GM21717 (cell line): ENCODE results near the gene HIPK2.
A peak's percentile ranks its signal among the peaks of the same experiment; 100 is the strongest.

Experiments used
- ATAC-seq: cut with Tn5 transposase; IDR thresholded peaks from one replicate; pipeline ENCODE4 v1.9.1; 2021; ENCODE audit warnings: mild to moderate bottlenecking, moderate library complexity; ENCODE audit not compliant: unreplicated experiment

HIPK2 gene

DNA sequence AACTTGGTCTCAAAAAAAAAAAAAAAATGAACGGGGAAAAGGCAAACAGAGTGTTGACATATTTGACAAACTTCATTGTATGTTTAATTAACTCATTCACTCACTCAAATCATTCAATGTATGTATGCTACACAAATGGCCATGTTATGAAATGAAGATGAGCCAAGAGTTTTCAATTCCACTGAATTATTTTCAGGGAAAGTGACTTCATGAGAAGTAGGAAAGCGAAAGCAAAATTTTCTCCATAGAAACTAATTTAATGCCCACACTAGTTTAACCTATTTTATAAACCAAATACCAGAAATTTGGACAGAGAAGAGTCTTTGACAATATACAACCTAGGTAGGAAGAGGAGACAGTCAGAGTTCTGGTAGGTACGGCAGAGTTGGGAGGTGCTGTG, 119.5 kb downstream of the HIPK2 start:
- ATAC-seq = no peak

DNA sequence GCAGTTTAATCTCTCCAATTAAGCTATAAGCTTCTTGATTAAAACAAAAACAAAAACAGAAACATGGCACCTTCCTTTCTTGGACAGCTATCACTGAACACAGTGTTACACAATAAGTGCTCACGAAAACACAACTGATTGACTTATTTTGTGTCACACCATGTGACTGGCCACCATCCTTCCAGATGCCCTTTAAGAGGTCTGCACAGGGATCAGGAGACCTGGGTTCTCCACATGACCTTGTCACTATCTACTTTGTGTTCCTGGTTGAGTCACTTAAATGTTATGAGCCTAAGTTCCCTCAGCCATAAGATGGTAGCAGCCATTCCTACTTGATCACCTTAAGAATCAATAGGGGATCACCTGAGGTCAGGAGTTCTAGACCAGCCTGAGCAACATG, 120.1 kb downstream of the HIPK2 start:
- ATAC-seq = no peak

DNA sequence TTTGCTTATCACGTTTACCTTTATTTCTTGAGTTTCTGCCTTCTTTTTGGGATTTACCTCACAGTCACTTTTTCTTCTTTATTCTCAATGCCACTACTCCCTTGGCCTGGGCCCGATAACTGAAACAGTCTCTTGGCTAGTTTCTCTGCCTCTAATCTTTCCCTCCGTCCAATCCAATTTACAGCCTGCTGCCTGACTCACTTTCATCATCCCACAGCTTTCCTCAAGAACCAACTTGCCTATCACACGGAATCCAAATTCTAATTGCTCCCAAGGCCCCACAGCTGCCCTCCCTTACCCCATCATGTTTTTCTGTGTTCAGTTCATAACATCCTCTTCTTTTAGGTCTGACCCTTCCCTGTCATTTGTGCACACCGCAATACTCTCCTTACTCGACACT, 121.4 kb downstream of the HIPK2 start:
- ATAC-seq = no peak

DNA sequence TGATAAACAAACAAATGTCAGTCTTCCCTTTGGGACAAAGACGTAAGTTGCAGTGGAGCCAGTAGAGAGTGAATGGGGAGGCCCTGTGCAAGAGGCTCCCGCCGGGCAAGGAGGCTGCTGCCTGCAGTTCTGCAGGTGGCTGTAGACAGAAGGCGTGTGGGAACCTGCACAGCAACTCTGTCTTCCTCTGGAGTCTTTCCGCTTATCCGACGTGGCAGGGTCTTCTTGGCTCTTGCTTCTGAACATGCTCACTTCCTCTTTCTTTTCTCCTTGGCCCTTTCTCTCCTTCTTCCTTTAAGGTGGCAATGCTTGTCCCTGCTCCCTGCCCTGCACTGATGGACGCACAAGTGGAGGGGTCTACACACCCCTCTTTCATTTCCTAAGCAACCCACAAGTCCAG, 122.5 kb downstream of the HIPK2 start:
- ATAC-seq = peak; percentile 54

DNA sequence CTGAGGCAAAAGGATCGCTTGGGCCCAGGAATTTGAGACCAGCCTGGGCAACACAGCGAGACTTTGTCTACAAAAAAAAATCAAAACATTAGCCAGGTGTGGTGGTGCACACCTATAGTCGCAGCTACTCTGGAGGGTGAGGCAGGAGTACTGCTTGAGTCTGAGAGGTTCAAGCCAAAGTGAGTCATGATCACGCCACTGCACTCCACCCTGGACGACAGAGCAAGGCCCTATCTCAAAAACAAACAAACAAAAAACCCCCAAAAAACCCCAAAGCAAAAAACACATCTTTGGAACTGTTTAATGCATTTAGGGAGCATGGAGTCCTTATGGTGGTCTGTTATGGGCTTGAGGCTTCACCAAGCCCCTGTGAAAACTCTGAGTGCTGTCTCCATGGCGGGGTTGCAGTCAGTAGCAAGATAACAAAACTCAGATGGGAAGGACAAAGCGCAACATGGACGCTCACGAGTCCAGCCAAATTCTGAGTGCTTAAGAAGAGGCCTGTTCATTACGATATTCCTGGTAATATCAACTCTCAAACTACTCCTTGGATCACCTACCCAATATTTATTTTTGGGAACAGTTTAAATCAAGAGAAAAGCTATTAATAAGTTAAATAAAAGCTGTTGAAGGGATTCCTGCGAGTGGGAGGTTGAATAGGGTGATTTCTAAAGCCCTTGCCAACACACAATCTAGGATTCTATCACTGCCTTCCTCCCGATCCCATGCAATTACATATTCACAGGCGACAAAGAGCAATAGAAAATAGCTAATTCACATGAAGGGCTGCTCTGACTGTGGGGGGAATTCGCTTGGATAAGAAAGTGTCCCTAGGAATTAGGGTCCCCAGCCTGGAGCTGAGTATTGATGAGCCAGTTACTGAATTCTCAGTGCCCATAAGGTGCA, 123.3 kb downstream of the HIPK2 start:
- no peak for ATAC-seq

DNA sequence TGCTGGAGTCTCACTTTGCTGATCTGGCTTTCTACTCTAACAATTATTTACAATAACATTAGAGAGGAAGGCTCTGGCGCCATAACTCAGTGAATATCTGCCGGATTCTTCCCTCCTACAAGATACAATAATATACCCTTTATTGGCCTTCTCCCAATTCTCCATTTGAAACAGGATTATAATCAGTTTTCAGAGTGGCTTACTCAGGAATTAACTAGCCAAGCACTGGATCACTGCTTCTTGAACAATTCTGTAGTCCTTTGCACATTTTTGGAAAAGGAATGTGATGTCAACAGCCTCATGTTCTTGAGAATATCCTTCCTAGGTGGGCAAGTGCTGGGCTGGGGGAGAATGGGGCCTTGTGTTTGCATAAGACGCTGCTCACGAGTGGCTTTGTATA, 125.9 kb downstream of the HIPK2 start:
- no peak for ATAC-seq

DNA sequence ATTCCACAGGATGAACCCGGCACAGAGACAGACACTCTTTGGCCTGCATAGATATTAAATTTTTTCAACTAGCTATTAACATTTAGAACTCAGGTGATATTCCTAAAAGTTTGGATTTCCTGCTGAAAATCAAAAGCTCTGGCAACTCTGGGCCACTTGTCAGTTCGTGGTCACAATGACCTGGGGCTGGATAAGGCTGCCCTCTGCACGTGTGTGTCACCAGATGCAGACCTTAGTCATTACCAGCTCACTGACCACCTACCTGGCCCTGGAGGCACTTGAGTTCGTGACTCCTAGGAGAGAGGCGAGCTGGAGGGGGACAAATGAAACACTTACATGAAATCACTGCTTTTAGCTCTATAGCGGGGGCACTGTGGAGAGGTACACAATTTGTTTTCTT, 126.5 kb downstream of the HIPK2 start:
- ATAC-seq = no peak

DNA sequence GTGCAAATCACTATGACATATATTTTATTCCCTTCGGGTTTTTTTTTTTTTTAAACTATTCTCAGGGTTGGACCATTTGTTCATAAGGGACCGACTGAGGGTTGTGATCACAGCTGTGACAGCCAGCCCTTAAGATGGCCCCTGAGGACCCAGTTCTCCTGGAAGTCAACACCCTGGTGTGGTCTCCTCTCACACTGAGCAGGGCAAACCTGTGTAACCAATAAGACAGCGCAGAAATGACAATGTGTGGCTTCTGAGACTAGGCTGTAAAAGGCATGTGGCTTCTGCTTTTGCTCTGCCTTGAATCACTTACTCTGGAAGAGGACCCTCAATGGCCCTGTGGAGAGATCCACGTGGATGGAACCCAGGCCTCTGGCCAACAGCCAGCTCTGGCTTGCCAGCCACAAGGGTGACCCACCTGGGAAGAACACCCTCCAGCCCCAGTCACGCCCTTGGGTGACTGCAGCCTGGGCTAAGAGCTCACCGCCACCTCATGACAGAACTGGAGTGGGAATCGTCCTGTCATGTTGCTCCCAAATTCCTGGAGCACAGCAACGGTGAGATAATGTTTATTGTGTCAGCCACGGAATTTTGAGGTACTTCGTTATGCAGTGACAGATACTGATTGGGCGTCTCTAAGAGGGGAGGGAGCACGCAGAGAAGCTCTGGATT, 127.2 kb downstream of the HIPK2 start:
- no peak for ATAC-seq

DNA sequence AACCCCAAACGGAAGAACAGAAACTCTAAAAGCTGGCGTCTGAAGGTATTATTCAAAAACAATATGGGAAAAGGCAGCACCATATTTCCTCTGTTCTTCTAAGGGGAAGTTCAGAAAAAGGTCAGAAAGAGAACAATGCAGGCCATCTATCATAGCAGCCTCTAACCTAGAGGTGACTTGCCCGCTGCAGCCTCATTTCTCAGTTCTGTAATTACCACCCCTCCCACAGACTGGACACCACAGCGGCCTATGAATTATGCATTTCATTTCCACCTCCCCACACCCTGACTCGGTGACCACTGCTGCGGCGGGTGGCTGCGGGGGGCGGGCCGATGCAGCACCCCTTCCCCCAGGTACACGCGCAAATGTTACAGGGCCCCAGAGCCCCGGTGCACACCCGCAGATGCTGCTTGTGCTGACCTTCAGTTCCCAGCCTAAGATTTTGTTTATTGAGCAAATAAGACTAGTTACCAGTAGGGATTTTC, 128.8 kb downstream of the HIPK2 start:
- ATAC-seq = peak; percentile 85

DNA sequence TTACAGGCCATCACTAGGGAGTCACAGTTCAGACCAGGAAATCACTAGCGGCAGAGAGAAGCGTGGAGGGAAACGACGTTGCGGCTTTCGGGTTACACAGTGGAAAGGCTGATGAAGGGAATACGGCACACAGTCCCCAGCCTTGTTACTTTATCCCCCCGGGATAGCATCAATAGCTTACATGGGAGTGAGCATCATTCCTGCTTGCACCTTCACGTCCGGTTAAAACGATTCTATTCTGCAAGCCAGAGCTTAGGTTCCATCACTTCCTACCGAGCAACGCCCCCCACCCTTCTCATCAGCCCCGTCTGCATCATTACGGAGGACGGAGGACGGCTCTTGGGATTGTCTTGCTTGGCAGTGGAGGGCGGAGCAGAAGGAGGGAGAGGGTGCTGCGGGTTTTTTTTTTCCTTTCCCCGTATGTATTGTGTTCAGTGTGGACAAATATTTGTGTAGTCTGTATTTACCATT, 129.4 kb downstream of the HIPK2 start:
- no peak for ATAC-seq

DNA sequence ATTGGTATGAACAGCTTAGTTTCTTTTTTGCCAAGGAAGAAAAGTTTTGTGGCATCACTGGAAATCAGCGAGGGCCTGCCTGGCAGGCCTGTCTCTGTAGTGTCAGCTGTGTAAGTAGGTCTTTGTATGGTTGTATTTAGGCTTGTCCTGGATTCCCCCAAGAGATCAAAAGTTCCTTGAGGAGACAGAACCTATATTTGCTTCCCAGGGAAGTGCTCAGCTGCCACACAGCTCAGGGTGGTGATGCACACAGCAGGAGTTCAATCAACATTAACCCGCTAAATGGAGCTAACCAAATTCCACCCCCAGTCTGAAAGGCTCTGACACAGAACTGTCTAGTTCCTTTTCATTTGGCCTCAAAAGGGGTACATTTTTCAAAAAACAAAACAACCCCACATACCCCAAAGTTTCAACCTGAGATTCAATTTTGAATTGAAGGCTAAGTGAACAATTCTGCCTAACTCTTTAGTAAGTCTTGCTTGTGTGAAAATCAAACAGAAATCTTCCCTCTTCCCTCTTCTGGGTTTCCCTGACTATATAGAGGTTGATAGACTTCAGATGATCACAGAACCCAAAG, 129.9 kb downstream of the HIPK2 start:
- ATAC-seq = no peak

DNA sequence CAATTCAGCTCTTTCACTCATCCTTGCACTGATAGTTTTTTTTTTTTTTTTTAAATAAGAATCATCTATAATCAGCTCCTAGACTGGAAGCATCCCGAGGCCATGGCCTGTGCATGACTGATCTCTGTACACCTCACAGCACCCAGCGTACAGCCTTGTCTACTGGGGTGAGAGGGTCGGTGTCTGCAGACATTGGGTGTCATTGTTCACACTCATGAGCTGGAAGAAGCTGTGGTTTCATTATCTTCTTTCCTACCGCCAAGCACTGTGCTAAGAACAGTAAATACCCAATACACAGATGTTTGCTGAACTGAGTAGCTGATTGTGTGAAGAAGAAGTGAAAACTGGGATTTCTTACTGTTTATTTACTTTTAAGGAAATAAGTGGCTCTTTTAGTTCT, 130.7 kb downstream of the HIPK2 start:
- no peak for ATAC-seq

DNA sequence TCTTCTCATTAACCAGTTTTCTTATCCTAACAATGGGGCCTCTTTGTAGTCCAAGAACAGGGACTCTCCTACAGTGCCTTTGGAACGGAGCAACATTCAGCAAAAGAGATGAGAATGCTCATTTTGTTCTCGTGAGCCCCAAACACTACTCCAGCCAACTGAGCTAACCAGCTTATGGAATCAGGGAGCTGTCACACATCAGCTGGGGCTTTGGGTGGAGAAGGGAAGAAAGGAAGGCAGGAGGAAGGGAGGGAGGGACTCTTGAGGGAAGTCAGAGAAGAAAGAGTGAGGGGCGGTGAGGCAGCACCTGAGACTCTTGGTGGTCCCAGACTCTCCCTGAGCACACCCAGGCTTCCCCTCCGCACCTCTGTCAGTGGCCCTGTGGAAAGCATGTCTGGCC, 131.2 kb downstream of the HIPK2 start:
- no peak for ATAC-seq

DNA sequence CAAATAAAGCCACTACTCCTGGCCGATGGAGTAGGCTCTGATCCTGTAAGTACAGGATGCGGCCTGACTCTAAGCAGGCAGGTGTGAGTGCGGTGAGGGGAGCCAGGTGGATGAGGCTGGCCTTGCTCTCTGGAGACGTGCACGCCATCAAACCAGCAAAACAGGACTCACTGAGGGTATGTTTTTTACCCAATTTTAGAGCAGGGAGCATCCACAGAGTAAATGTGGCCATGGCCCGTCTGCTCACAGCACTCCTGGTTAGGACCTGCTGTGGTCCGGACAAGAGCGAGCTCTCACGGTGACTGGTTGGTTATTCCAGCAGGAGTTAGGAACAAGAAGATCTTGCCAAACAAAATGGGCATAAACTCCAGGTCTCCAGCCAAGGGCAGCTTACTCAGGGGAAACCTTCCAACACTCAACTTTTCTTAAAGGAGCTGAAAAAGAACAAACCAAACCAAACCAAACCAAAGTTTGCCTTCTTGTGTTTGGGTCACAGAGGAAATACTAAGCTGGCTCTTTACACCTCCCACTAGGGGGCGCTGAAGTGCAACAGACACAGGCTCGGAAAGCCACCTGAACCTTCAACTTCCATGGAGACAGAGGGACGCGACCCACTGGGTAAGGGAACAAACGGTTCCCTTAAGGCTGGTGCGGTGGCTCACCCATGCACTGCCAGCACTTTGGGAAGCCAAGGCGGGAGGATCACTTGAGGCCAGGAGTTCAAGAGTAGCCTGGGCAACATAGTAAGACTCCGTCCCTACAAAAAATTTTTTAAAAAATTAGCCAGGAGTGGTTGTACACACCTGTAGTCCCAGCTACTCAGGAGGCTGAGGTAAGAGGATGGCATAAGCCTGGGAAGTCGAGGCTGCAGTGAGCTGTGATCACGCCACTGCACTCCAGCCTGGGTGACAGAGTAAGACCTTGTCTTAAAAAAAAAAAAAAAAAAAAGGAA, 131.9 kb downstream of the HIPK2 start:
- ATAC-seq = peak; percentile 36

DNA sequence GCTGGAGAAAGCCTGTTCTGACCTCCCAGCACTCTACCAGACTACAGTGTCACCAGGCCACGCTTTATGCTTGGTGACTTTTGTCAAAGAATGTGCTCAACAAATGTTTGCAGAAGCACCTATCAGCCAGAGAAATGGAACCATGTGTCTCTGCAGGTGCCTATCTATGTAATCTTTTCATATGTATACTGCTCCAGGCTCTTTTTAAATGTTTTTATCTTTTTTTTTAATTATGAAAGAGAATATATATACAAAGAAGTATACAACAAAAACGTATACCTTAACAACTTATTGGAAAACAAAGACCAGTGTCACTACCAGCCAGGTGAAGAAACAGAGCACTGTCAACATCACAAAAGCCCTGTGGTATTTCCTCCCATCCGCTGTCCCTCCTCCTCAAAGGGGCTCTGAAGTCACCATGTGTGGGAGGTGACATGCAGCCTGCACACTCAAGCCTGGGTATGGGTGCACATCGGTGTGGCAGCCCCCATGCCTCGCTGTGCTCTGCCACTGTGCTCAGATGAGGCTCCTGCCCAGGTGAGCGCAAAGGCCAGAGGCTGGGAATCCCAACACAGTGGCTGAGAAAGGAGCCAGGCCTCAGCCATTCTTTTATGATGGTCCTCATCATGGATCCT, 133.7 kb downstream of the HIPK2 start:
- ATAC-seq = no peak

DNA sequence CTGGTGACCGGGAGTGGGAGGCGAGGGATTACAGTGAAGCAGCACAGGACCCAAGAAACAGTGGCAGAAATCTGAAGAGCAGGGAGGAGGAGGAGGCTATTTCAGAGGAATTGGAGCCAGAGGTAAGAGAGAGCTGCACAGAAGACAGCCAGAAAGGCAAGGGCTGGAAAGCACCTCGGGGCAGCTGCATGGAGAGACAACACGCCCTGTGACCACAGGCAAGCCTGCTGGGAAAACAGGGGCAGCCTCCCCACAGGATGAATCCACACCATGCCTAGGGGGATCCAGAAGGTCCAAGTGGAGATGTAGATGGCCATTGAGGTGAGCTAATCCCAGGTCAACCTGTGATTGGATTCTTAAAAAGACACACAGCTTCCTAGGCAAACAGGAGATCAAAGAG, 135.5 kb downstream of the HIPK2 start:
- ATAC-seq = no peak

DNA sequence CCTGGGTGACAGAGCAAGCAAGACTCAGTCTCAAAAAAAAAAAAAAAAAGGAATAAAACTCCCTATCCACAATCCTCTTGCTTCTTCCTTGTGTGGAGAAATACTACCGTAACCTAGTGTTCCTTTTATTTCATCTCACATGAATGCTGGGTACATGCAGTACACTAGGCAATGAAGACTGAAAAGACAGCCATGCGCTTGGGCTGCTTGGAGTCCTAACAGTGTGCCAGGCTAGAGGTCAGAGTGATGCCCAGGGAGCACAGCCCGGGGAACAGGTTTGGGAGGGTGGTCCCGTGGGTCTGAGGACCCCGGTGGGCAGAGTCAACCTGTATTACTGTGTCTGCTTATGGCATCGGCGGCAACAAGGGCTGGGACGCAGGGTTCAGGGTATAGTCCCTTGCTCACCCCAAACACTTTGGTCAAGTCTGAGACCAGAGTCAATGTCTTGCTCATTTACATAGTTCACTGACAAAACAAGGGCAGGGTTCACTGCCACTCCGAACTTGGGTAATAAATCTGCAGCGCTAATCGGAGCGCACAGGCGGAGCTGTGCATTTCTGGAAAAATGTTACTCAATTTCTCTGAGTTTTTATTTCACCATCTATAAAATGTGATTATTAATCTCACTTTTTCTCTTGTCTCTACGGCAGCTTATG, 136.3 kb downstream of the HIPK2 start:
- ATAC-seq = no peak

DNA sequence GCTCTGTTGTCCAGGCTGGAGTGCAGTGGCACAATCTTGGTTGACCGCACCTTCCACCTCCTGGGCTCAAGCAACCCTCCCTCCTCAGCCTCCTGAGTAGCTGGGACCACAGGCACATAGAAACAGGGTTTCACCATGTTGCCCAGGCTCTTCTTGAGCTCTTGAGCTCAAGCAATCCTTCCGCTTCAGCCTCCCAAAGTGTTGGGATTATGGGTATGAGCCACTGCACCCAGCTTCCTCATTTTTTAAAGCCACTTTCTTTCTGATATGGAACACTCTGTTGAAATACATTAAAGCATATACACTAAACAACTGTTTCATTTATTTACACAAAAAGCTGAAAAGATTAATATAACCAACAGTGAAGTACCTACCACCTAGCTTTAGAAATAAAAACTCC, 137.1 kb downstream of the HIPK2 start:
- ATAC-seq = no peak

DNA sequence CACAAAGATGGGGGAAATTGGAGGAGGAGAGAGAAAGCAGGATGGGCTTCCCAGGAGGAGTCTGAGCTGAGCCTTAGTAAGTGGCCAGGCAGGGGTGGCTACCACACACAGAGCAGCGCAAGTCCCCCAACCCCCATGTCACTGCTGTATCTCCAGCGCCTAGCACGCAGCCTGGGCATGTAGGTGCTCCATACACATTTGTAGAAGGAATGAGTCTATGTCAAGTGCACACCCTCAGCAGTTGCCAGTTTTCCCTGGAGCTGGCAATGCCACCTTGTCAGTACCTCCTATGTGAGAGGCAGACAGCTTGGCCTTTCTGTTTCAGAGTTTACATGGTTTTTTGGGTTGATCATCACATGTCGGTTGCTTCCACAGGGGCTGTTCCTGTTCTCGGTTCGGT, 138.2 kb downstream of the HIPK2 start:
- ATAC-seq = no peak
